Measurements from ENCODE around the gene SCAF11.

Gene SCAF11

GRCh38 chr12:45978108-45978507 lies 12.3 kb downstream of the SCAF11 start:
- no peak for DNase-seq (ENCODE audit: low read depth)

GRCh38 chr12:45977620-45978019 lies 12.8 kb downstream of the SCAF11 start:
- no peak for DNase-seq (ENCODE audit: low read depth)

- no peak for DNase-seq (ENCODE audit: low read depth)
Observed at GRCh38 chr12:45975506-45975905, 14.9 kb downstream of the SCAF11 start.

- DNase-seq (ENCODE audit: low read depth): no peak
Observed at GRCh38 chr12:45974883-45975282, 15.5 kb downstream of the SCAF11 start.

- no peak for DNase-seq (ENCODE audit: low read depth)
Observed at GRCh38 chr12:45974171-45974719, 16.1 kb downstream of the SCAF11 start.

GRCh38 chr12:45973526-45973925 lies 16.8 kb downstream of the SCAF11 start:
- DNase-seq (ENCODE audit: low read depth): no peak

GRCh38 chr12:45970391-45970790 lies 20.0 kb downstream of the SCAF11 start:
- no peak for DNase-seq (ENCODE audit: low read depth)

- no peak for DNase-seq (ENCODE audit: low read depth)
Observed at GRCh38 chr12:45969084-45969483, 21.3 kb downstream of the SCAF11 start.

- peak; percentile 23 for DNase-seq (ENCODE audit: low read depth)
Observed at GRCh38 chr12:45966486-45966885, 23.9 kb downstream of the SCAF11 start.

- no peak for DNase-seq (ENCODE audit: low read depth)
Observed at GRCh38 chr12:45962553-45963325, 27.6 kb downstream of the SCAF11 start.

- no peak for DNase-seq (ENCODE audit: low read depth)
Observed at GRCh38 chr12:45959728-45960127, 30.6 kb downstream of the SCAF11 start.

GRCh38 chr12:45959025-45959424 lies 31.3 kb downstream of the SCAF11 start:
- DNase-seq (ENCODE audit: low read depth): no peak

GRCh38 chr12:45948546-45948945 lies 41.8 kb downstream of the SCAF11 start:
- no peak for DNase-seq (ENCODE audit: low read depth)

- DNase-seq (ENCODE audit: low read depth): no peak
Observed at GRCh38 chr12:45946435-45946834, 43.9 kb downstream of the SCAF11 start.

- DNase-seq (ENCODE audit: low read depth): peak; percentile 1
Observed at GRCh38 chr12:45944771-45945170, 45.6 kb downstream of the SCAF11 start.

- no peak for DNase-seq (ENCODE audit: low read depth)
Observed at GRCh38 chr12:45939759-45940158, 50.6 kb downstream of the SCAF11 start.

GRCh38 chr12:45938566-45938965 lies 51.8 kb downstream of the SCAF11 start:
- no peak for DNase-seq (ENCODE audit: low read depth)

GRCh38 chr12:45934956-45935355 lies 55.4 kb downstream of the SCAF11 start:
- no peak for DNase-seq (ENCODE audit: low read depth)

GRCh38 chr12:45933504-45933903 lies 56.9 kb downstream of the SCAF11 start:
- DNase-seq (ENCODE audit: low read depth): no peak

- no peak for DNase-seq (ENCODE audit: low read depth)
Observed at GRCh38 chr12:45930369-45930768, 60.0 kb downstream of the SCAF11 start.

- DNase-seq (ENCODE audit: low read depth): no peak
Observed at GRCh38 chr12:45928309-45928708, 62.1 kb downstream of the SCAF11 start.

- no peak for DNase-seq (ENCODE audit: low read depth)
Observed at GRCh38 chr12:45918818-45919217, 71.6 kb downstream of the SCAF11 start.

- no peak for DNase-seq (ENCODE audit: low read depth)
Observed at GRCh38 chr12:45915405-45915804, 75.0 kb downstream of the SCAF11 start.

- peak; percentile 79 for DNase-seq (ENCODE audit: low read depth)
Observed at GRCh38 chr12:45914090-45914489, 76.3 kb downstream of the SCAF11 start.

Measured in stromal cell of bone marrow (primary cell).